Fibroblast of peridontal ligament (primary cell): ENCODE measurements around the gene AKAP12.
A peak's percentile ranks its signal among the peaks of the same experiment; 100 is the strongest.

ENCODE experiments used
- DNase-seq: peaks from one replicate; pipeline ENCODE4 v3.0.0-alpha.2; 2010; ENCODE audit errors: extremely low read depth

Gene AKAP12

DNA sequence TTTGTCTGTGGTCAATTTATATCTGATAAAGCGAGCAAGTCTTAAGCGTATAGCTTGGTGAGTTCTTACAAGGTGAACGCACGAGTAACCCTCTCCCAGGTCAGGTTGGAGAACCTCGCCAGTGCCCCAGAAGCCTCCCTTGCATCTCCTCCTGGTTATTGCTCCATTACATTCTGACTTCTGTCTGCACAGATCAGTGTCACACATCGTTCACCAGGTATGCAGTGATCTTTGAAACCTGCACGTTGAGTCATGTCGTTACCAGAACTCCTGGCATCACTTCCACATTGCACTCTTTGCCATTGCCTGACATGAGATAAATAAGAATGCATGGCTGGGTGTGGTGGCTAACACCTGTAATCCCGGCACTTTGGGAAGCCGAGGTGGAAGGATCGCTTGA, 44.2 kb downstream of the AKAP12 start:
- DNase-seq = no peak

DNA sequence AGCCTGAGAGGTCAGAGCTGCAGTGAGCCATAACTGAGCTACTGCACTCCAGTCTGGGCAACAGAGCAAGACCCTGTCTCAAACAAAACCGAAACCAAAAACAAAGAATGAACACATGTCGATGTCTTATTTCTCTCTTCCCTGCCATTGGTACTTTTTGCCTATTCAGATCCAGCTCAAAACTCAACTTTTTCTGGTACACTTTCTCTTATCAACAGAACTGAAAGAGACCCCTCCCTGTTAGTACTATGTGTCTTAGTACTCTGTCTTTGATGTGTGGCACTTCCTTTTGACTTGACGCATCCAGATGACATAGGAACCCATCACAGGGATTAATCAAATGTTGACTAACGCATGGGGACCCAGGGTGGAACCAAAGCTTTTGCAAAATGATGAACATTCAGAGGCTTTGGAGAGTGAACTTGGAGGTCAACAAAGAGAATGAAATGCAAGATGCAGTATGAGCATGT, 44.8 kb downstream of the AKAP12 start:
- DNase-seq = no peak

DNA sequence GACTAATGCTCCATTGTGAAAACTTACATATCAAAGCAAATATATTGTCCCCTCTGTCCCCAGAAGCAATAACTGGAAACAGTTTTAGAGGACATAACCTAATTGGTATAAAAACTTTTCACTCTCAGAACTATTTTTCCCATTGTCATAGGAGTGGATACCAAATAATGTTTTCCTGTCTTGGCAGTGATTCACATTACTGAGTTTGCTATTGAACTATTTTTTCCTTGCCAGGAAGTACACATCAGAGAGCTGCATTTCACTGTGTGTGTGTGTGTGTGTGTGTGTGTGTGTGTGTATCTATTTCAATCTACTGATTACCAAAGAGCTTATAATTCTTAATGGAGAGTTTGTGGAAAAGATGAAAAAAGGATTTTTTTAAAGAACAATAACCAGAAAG, 45.4 kb downstream of the AKAP12 start:
- peak; percentile 78 for DNase-seq

DNA sequence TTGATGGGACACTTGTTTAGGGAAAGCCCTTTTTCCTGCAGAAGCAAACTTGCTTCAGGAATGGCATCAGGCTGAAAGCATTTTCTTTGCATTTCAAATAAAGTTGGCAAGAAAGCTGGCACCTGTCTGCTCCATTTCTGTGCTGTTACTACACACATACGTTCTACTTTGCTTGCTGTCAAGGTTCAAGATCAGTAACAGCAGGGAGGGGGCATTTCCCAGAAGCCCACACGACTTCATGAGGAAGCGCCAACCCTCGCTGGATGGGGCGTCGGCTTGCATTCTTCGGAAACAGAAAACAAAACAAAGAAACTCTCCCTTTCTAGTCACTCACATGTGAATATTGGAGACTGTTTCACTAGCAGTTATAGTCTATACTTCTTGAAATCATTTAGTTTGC, 46.4 kb downstream of the AKAP12 start:
- DNase-seq = peak; percentile 17

DNA sequence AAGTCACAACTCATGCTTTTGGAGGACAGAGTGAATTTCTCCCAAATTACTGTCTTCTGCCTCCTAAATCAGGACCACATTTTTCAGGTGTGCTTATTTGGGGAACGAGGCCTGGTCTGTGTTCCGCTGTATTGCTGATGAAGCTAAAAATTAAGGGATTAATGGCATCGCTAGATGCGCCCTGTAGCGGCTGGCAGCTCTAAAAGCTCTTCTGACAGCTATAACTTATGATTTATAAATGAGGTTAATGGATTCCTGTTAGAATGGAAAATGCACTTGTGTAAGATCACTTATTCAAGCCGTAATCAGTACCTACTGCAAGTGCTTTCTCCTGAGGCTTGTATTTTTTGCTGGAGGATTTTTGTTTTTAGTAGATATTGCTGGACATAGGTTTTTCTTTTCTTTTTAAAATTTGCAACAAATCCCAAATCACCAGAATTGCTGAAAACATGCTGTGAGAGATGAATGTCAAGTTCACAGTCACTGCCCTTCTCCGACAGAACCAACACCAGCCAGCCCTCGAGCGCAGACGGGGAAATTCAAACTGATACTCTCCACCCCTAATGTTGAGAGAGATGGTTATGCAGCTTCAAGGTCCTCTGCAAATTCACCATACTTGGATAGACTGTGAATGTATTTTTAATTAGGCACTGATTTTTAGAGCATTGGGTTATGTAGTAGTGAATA, 49.1 kb downstream of the AKAP12 start:
- no peak for DNase-seq

DNA sequence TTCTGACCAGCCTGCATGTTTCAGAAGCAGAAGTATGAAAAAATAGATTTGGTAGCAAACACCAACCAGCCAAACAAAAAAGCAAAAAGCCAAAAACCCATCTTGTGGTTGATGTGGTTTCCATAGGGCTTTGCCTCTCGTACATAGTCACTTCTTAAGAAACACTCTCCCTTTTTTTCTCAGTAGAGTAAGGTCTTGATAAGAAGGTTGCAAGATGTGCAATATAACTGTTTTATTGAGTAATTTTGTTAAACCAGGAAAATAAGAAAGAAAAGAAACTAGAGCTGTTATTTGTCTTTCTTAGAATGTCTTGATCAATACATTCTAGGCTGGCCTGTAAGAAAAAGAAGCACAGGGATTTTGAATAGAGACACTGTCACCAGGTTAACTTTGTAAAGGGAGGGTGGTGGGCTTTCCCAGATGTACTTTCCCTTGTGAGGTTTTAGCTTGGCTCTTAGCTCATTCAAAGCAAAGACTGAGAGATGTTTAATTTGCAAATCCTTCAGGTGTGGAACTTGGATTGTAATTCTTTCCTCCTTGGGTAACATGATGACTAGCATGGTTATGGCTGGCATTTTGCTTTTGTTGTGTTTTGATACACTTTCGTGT, 49.7 kb downstream of the AKAP12 start:
- DNase-seq = no peak

DNA sequence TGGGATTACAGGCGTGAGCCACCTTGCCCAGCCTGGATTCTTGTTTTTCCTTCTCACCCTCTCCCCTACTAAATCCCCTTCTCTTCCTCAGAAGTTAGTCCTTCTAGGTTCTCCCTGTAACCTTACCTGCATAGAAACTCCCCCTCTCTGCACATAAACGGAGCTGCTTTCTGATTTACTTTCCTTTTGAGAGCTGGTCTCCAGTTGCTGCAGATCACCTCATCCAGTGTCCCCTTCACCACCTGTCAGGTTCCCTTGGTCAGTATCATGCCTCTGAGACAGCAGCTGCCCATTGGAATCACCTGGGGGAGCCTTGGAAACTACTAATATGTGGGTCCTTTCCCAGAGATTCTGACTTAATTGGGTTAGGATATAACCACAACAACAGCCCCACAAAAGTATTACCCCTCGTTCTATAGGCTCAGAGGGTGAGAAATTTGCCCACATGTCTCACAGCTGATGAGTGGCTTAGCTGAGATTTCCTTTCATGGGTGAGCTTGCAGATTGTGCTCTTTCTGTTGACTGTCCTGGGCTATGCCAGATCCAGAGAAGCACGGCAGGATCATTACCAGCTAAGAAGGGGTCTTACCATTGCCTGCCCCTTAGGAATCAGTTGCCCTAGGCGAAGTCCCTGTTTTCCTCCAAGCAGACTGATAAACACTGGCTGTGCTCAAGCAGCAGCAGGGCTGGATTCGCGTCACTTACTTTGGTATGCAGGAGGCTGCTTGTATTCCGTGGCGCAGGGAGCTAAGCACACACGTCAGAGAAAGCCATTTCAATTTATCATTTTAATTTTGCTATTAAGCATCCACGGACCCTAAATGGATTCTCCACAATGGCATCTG, 51.3 kb downstream of the AKAP12 start:
- peak; percentile 95 for DNase-seq

DNA sequence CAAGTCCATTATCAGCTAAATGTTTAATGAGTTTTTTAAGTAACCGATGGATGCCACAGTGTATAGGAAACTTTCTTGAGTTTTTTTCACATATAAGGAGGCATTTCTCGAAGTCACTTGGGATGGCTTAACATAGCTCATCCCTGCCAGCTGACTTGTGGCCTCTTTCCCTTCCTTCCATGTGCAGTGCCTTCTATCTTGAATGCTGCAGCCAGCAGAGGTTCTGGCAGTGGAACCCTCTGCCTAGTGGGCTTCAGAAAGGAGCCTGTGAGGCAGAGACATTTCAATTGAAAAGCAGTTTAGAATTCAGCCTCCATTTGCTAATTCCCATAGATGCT, 51.9 kb downstream of the AKAP12 start:
- no peak for DNase-seq

DNA sequence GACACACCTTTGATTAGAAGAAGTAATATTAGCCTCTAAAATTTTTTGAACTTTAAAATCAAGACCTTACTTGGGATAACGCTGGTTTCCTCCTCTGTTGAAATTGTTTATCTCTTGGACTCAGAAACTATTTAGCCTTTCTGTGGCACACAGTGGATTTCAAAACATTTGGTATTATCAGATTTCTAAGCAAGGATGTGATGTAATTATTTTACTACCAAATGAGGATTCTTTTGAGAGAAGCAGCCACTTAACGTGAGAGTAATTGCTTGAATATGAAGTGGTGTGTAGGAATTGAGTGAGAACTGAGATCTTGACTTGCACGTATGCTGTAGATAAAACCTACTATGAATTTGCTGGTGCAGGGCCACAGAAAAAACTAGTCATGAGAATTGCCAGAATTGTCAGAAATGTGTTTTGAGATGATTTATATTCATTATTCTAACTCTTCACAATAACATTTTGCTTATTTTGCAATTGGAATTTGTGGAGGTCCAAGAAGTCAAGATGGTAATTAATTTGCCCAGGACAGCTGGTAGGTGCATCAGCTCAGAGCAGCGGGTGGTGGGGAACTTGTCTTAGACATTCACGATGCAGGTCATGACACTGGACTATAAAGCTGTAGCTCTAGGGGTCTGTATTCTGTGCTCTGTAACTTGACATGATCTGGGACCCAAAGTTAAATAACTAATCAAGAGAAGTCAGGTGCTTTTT, 53.4 kb downstream of the AKAP12 start:
- DNase-seq = peak; percentile 94

DNA sequence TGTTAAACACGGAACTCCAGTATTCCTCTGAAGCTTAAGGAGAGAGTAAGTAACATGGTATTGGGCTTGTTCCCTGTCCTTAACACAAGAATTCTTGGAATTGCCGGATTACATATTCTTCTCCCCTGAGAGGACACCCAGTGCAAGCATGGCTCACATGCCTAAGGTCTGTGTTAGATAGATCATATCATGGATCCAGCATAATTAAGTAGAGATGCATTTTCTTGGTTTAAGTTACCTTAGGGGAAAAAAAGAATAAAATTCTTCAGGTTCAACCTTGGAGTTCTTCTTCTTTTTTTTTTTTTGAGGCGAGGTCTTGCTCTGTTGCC, 53.9 kb downstream of the AKAP12 start:
- DNase-seq = peak; percentile 23

DNA sequence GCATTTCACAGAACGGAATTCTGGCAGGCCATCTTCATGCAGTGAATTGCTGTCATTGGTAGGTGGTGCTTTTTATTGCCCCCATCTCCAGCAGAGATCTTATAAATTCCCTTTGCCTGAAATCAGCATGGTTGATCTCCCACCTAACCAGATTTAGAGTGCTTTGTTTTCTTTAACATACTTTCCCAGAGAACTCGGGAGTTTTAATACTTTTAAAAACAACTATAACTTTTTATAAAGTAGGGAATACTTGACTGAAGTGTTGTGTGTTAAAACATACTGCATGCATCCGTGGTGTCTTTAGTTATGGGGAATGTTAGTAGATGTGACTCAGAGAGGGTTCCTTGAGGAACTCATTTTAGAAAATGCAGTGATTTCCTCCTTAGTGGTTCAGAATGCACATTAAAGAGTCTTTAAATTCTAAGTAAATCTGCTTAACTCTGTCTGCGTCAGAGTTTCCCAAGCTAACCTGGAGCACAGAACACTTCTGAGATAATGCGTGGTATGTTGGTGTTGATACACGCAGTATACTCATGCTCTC, 54.9 kb downstream of the AKAP12 start:
- DNase-seq = peak; percentile 36

DNA sequence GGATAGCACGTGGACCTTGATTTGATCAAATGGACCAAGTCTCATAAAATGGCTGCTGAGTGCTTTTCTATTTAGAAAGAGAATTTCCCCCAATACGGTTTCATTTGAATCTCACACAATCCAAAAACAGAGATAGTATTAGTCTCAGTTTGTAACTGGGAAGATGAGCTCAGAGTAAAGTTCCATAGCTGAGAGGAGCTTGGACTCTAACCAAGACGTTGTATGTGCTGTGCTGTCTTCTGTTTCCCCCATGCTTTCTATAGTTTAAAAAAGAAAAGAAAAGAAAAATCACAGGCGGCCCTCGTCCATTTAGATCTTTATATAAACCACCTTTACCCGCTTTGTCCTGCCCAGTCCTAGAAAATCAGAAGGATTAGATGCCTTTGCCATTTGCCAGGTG, 58.1 kb downstream of the AKAP12 start:
- no peak for DNase-seq

DNA sequence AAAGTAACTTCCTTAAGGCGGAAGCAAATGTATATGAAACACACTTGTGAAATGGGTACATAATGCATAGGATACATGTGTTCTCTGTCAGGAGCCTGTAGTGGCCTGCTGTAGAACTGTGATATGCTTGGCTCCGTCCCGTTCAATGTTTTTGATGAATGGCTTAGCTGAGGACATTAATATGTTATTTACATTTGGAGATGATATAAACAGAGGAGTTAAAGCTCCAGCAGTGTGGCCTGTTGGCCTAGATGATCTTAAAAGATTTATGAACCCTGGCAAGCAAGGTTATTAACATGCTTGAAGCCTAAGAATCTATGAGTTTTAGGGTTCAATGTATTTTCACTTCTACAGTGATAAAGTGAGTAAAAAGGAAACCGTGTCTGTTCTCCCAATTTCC, 59.2 kb downstream of the AKAP12 start:
- DNase-seq = no peak

DNA sequence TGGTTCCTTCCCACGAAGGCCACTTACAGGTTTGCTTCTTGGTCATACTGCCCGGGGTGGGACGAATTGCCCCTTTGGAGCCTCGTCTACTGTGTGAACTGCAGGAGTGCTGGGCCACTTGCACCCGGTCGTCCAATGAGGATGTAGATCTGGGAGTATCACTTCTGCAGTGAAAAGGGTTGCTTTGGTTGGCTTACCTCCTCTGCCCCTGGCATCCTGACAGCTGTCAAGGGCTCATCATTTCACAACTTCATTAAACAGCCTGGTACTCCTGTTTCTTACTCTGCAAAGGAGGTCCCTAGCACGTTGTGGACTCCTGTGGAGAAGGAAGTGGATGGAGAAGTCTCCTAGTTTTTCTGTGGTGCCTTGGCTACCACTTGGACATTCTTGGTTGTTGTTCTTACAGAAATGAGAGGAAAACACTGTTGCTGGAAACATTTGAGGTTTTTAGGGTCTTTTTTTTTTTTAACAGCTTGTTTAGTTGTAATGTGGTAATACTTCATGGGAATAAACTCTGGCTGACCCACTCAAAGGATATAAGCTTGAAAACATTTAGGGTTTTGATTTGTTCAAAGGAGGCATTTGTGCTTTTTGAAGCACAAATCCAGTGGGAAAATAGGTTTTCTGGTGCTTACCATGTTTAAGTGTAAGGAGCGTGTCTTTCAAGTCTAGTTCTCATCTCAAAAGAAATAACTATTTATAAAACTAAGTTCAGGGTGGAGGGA, 60.7 kb downstream of the AKAP12 start:
- DNase-seq = peak; percentile 46

DNA sequence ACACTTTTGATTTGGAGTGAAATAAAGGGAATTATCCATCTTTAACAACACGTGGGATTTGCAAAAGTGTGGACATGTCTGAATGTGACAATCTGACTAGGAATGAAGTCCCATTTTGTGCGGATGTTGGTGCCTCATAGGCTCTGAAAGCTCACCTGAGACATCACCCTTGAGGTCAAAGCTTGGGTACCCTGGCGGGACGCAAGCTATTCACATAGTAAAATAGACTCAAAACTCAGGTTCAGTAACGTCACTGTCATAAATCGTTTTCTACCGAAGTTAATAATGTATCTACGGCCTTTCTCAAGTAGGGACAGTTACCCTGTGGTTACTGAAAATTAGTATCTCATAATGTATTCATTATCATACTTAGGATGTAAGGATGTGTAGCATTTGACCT, 61.8 kb downstream of the AKAP12 start:
- DNase-seq = no peak

DNA sequence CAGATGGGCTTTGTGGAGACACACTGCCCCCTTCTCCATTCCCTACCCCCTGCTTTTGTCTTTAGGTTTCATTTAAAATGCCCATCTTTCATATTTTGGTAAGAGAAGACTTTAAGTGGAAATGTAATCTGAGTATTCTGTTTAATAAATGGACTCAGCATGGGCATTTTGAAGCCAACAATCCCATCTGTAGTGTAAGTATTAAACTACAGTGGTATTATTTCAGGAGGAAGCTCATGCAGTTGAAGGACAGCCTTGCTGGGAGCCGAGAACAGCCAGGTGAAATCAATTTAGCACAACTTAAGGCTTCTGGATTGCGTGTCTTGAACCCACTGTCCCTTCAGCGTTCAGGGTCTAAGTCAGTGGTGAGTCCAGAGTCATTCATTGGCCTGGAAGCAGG, 63.5 kb downstream of the AKAP12 start:
- no peak for DNase-seq

DNA sequence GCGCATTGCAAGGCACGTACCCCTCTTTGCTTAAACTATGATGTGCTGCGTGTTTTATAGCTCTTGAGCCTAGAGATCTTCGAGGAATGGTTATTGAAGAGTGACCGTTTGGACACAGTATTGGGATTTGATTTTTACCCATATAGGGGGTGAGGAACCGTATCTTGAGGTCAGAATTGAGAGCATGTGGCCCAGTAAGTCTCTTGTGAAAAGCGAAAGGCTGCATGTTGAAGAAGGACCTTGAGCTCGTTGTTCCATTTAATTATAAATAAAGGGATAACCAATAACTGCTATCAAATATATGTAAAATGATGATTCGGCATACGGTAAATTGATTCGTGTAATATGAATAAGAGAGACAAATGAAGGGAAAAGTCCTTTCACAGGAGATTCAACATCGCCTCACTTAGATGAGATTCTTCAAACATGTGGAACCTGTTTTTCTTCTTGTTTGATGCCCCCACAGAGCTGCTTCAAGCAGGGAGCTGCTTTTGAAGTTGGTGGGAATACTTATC, 66.6 kb downstream of the AKAP12 start:
- no peak for DNase-seq

DNA sequence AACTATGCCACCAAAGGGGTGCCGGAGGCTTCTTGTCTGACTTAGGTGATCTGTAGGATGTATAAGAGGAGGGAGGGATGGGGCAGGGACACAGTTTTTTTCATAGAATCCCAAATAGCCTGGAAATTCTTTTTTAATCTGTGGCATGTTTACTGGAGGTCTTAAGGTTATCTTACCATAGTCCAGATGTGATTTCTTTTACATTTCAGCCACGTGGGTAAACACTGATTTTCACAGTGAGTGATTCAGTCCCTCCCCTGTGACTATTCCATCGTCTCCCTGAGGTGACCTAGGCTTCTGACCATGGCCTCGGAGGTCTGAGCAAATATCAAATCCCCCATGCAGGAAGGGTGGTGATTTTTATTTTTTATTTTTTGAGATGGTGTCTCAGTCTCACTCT, 67.7 kb downstream of the AKAP12 start:
- no peak for DNase-seq

DNA sequence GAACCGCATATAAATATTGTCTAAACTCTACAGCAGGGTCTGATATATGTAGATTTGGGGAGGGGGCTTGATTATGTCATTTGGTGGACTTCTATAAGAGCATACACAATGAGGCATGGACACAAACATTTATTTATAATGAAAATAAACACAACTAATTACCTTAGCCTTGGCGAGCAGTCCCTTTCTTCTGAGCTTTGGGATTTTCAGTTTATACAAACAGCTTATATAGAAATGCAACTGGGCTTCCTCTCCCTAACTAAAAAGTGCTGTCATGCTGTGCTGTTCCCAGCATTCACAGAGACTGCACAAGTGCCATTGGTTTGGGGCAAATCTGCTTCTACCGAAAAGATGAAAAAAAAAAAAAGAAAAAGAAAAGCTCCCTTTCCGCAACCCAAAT, 69.9 kb downstream of the AKAP12 start:
- no peak for DNase-seq

DNA sequence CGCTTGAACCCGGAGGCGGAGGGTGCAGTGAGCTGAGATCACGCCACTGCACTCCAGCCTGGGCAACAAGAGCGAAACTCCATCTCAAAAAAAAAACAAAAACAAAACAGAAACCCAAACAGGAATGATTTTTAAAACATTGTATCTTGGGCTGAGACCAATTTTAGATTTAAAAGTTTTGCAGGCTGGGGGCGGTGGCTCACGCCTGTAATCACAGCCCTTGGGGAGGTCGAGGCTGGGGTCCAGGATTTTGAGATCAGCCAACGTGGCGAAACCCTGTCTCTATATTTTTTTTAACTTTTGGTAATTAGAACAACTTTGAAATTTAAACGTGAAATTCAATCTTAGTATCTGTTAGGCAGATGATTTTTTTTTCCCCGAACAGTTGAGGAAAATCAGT, 70.5 kb downstream of the AKAP12 start:
- no peak for DNase-seq
